Stimulated activated CD8-positive, alpha-beta memory T cell treated with anti-CD3 and anti-CD28 coated beads, Interleukin-15, amount 100 ng/mL, for 24 hours (primary cell): Measurements from ENCODE around the gene CEP135.

ENCODE experiments used
- DNase-seq: peaks from one replicate; pipeline ENCODE4 v3.0.0-alpha.2; 2020; ENCODE audit warnings: low read depth

CEP135 gene

DNA sequence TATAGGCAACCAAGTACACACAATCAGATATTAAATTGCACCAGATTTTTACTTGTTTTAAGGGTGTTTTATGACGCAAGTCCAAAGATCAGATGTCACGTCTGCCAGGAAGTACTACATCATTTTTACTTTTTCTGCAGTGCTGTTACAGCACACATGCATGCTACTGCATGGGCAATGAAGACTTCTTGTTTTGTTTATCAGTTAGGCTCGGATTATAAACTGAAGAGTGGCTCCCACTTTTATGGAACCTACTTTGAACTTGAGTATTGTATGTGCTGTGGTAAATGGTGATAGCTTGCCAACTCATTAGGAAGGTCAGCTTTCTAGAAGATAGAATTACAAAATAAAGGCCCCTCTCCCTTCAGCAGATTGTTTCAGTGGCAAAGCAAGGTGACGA is 131.6 kb downstream of the CEP135 start:
- DNase-seq, result no peak

DNA sequence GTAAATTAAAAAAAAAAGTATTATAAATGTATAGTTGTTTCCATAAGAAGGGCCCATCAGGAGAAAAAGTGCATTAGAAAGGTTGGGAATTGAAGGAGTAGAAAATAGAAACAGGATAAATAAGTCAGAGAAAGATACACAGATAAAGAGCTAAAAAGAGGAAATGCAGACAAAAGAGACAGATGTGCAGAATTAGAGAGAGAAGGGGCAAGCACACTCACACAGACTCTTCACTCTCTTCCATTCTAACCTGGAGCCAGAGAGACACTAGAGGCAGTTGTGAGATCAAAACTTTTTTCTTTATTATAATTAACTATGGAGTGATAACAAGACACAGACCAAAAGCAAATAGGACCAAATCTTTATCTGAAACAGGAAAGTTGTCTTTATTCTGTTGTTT is 134.1 kb downstream of the CEP135 start:
- no peak for DNase-seq
